Astrocyte (in vitro differentiated cells and primary cell): ENCODE results near the gene EMP3. TPM values are rescaled to one million over a fixed set of nuclear protein-coding genes. Genes with fewer than 3 reads are reported as not detected.

Experiments
- DNase-seq: peaks from one replicate; pipeline ENCODE4 v3.0.0-alpha.2; 2010; ENCODE audit warnings: low read depth
- FAIRE-seq: peaks from 2 replicates; lab custom pipeline; 2011; peaks lifted over from hg19 to GRCh38; lab: Jason Lieb, UNC
- H2AFZ ChIP-seq: 2 replicates; pipeline ENCODE4 v1.6.0; 2012; ENCODE audit warnings: low read depth, low read length, inconsistent platforms
- H3K27ac ChIP-seq: 2 replicates; pipeline ENCODE4 v1.5.1; 2011; ENCODE audit warnings: low read depth, low read length, inconsistent platforms
- H3K27me3 ChIP-seq: 2 replicates; pipeline ENCODE4 v1.6.0; 2011; ENCODE audit warnings: low read length, inconsistent platforms; ENCODE audit not compliant: insufficient read depth
- H3K36me3 ChIP-seq: 2 replicates; pipeline ENCODE4 v1.5.1; 2011; ENCODE audit warnings: low read length, inconsistent platforms; ENCODE audit not compliant: insufficient read depth
- H3K4me1 ChIP-seq: 2 replicates; pipeline ENCODE4 v1.5.1; 2011; ENCODE audit warnings: low read length, inconsistent platforms; ENCODE audit not compliant: insufficient read depth
- H3K4me2 ChIP-seq: 2 replicates; pipeline ENCODE4 v1.6.0; 2012; ENCODE audit warnings: low read length, inconsistent platforms
- H3K4me3 ChIP-seq: 2 replicates; pipeline ENCODE4 v1.5.1; 2011; ENCODE audit warnings: low read depth, mild to moderate bottlenecking, low read length, inconsistent platforms; ENCODE audit not compliant: insufficient read depth
- H3K79me2 ChIP-seq: 2 replicates; pipeline ENCODE4 v1.6.0; 2012; ENCODE audit warnings: mild to moderate bottlenecking, low read length, inconsistent platforms; ENCODE audit not compliant: insufficient read depth
- H3K9ac ChIP-seq: 2 replicates; pipeline ENCODE4 v1.6.0; 2012; ENCODE audit warnings: mild to moderate bottlenecking, low read length, inconsistent platforms
- H3K9me3 ChIP-seq: 2 replicates; pipeline ENCODE4 v1.5.1; 2012; ENCODE audit warnings: low read depth, mild to moderate bottlenecking, low read length, inconsistent platforms; ENCODE audit not compliant: insufficient read depth
- H4K20me1 ChIP-seq: 2 replicates; pipeline ENCODE4 v1.6.0; 2012; ENCODE audit warnings: low read length, inconsistent platforms; ENCODE audit not compliant: insufficient read depth
- H3K27ac Mint-ChIP-seq: one replicate; pipeline ENCODE4 v1.8.0; 2021; ENCODE audit warnings: mild to moderate bottlenecking, mixed read lengths; ENCODE audit not compliant: unreplicated experiment
- H3K27me3 Mint-ChIP-seq: one replicate; pipeline ENCODE4 v1.8.0; 2021; ENCODE audit warnings: low read depth, mixed read lengths; ENCODE audit not compliant: unreplicated experiment
- H3K36me3 Mint-ChIP-seq: one replicate; pipeline ENCODE4 v1.8.0; 2021; ENCODE audit warnings: low read depth, mixed read lengths; ENCODE audit not compliant: unreplicated experiment
- H3K4me1 Mint-ChIP-seq: one replicate; pipeline ENCODE4 v1.8.0; 2021; ENCODE audit warnings: low read depth, mixed read lengths; ENCODE audit not compliant: unreplicated experiment
- H3K4me3 Mint-ChIP-seq: one replicate; pipeline ENCODE4 v1.8.0; 2021; ENCODE audit warnings: mild to moderate bottlenecking, moderate library complexity, mixed read lengths; ENCODE audit not compliant: unreplicated experiment
- H3K9me3 Mint-ChIP-seq: one replicate; pipeline ENCODE4 v1.8.0; 2021; ENCODE audit warnings: mild to moderate bottlenecking, mixed read lengths; ENCODE audit not compliant: unreplicated experiment
- EZH2 ChIP-seq: IDR thresholded peaks from 2 replicates; pipeline ENCODE4 v1.6.1; 2012; ENCODE audit warnings: mild to moderate bottlenecking, low read length, inconsistent platforms; ENCODE audit not compliant: insufficient read depth
- total RNA-seq: library from RNA; stranded (reverse); gene quantifications from 2 replicates; pipeline ENCODE4 v1.2.1, GENCODE V29; 2021
- TF ChIP-seq, protein P1 (sequence below): IDR thresholded peaks from 2 replicates; pipeline ENCODE4 v1.5.1; 2011; ENCODE audit warnings: low read depth, mild to moderate bottlenecking, inconsistent platforms, low read length, moderate library complexity; ENCODE audit not compliant: insufficient read depth

EMP3 gene
- total RNA-seq, 1 donor from 2014 or later = 217 TPM

DNA sequence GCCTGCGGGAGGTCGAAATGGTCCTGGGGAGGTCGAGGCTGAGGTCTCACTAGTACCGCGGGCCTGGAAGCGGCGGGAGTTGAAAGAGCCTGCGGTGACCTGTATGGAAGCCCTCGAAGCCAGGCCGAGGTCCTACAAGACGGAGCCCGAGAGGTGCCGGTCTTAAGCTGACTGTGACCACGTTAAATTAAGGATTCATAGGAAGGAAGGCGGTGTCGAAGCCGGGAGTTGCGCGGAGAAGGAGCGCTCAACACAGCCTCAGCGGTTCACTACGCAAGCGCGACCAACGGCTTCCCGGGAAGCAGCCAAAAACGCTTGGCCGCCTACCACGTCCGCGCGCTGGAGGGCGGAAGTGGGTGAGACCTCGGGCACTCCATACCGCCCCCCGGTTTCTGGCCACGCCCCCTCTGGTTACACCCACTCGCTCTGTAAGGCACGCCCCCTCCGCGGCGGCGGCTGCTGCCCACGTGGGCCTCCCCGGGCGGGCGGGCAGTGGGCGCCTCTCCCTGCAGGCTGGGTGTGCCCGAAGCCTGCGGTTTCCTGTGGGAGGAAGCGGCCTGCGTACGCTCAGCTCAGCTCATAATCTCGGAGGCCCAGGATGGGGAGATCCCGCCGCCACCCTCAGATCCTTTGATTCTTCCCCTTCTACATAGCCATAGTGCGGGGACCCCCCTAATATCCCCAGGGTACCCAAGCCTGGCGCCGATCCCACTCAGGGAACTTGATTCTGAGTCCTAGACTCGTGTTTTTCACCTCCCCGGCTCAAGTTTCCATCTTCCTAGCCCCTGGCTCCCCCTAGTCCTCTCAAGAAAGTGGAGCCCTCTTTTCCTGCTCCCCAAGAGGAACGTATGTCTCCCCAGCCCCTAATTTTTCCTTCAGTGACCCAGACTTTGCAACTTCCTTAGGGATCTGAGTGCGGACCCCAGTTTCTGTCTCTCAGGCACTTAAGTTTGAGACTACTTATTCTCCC, 3.4 kb upstream of the EMP3 start:
- peak overlapping the region; percentile 57 for H3K4me3 ChIP-seq
- H3K36me3 ChIP-seq = no peaks in the 10 kb centered on the region
- H3K9ac ChIP-seq = peak overlapping the region; percentile 87
- DNase-seq (peak; percentile 94), FAIRE-seq (no peak)
- H3K9me3 ChIP-seq = no peaks in the 10 kb centered on the region
- H3K4me2 ChIP-seq = peak overlapping the region; percentile 91
- TF ChIP-seq, protein P1, sequence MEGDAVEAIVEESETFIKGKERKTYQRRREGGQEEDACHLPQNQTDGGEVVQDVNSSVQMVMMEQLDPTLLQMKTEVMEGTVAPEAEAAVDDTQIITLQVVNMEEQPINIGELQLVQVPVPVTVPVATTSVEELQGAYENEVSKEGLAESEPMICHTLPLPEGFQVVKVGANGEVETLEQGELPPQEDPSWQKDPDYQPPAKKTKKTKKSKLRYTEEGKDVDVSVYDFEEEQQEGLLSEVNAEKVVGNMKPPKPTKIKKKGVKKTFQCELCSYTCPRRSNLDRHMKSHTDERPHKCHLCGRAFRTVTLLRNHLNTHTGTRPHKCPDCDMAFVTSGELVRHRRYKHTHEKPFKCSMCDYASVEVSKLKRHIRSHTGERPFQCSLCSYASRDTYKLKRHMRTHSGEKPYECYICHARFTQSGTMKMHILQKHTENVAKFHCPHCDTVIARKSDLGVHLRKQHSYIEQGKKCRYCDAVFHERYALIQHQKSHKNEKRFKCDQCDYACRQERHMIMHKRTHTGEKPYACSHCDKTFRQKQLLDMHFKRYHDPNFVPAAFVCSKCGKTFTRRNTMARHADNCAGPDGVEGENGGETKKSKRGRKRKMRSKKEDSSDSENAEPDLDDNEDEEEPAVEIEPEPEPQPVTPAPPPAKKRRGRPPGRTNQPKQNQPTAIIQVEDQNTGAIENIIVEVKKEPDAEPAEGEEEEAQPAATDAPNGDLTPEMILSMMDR = no peak
- TF ChIP-seq EZH2 = no peak
- peaks cover 26% of the 10 kb centered on the region for H3K4me1 ChIP-seq
- H4K20me1 ChIP-seq = peaks cover 6% of the 10 kb centered on the region
- peak overlapping the region; percentile 98 for H3K27ac Mint-ChIP-seq
- peaks cover 14% of the 10 kb centered on the region for H3K79me2 ChIP-seq
- H3K9me3 Mint-ChIP-seq = no peaks in the 10 kb centered on the region
- no peaks in the 10 kb centered on the region for H3K36me3 Mint-ChIP-seq
- H3K4me3 Mint-ChIP-seq = peak overlapping the region; percentile 89
- peaks cover 23% of the 10 kb centered on the region for H3K4me1 Mint-ChIP-seq
- peak overlapping the region; percentile 93 for H3K27ac ChIP-seq
- peak overlapping the region; percentile 94 for H2AFZ ChIP-seq
- no peaks in the 10 kb centered on the region for H3K27me3 ChIP-seq
- peaks cover 3% of the 10 kb centered on the region for H3K27me3 Mint-ChIP-seq

DNA sequence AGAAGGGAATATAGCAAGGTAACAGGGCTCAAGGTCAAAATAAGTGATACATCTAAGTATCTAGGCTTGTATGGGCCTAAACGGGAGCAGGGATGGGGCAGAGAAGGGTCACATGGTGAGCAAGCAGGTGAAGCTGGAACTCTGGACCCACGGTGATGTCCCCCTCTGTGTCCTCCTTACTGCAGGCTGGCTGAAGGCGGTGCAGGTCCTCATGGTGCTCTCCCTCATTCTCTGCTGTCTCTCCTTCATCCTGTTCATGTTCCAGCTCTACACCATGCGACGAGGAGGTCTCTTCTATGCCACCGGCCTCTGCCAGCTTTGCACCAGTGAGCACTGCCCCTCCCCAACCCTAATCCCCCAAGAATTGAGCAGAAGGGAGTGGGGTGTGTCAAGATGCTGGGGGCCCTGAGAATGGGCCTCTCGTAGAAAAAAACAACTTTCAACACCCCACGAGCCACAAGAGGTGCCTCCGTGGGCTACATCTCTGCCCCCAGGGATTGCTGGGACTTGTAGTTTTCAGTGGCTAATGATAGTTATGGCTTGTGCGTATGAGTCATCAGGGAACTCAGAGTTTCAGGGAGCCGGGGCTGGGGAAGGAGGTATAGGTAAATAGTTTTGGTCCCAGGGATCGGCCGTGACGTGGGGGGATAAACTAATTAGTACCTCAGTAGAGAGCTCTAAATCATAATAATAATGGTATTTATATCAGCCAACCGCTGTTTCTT, 4.0 kb downstream of the EMP3 start:
- no peak for FAIRE-seq
- Mint-ChIP-seq H3K27ac (peak overlapping the region; percentile 23), H3K4me3 (peak overlapping the region; percentile 75), H3K9me3 (no peaks in the 10 kb centered on the region), H3K4me1 (peaks cover 20% of the 10 kb centered on the region), H3K36me3 (peaks cover 18% of the 10 kb centered on the region), H3K27me3 (no peaks in the 10 kb centered on the region)
- H3K27ac ChIP-seq = no peak overlapping the region
- no peaks in the 10 kb centered on the region for H3K9me3 ChIP-seq
- TF ChIP-seq EZH2 = no peak
- TF ChIP-seq, protein P1 = no peak
- H3K4me2 ChIP-seq = peak overlapping the region; percentile 43
- no peaks in the 10 kb centered on the region for H3K27me3 ChIP-seq
- H3K79me2 ChIP-seq = peaks cover 38% of the 10 kb centered on the region
- peaks cover 8% of the 10 kb centered on the region for H3K36me3 ChIP-seq
- no peak overlapping the region for H2AFZ ChIP-seq
- H3K4me1 ChIP-seq = peaks cover 39% of the 10 kb centered on the region
- peaks cover 53% of the 10 kb centered on the region for H4K20me1 ChIP-seq
- peak; percentile 48 for DNase-seq
- H3K4me3 ChIP-seq = peak overlapping the region; percentile 20
- no peak overlapping the region for H3K9ac ChIP-seq
